ENCODE measurements around the gene FAM13C.

- TF ChIP-seq POLR2A (IDR thresholded peaks at IDR 0.05) = no peak
- TF ChIP-seq CTCF (IDR thresholded peaks at IDR 0.05) = no peak
These were observed 146.0 kb downstream of the FAM13C start for GRCh38 chr10:59216178-59216869.

Data from Peyer's patch (tissue), 4 donors.